KMS-11 (cell line): ENCODE measurements around the gene ZMYND8.

ENCODE experiments used
- H2AFZ ChIP-seq: fragments of 200-600 bp; sonication (generic); 2 replicates; pipeline ENCODE4 v1.6.1; 2016; ENCODE audit warnings: antibody characterized with exemption, mixed run types, low read depth
- H3K27ac ChIP-seq: fragments of 200-600 bp; sonication (generic); 2 replicates; pipeline ENCODE4 v1.6.1; 2016; ENCODE audit warnings: mild to moderate bottlenecking, mixed run types
- H3K27me3 ChIP-seq: fragments of 200-600 bp; sonication (generic); 2 replicates; pipeline ENCODE4 v1.6.1; 2017; ENCODE audit warnings: mild to moderate bottlenecking, low read depth, mixed run types, moderate library complexity; ENCODE audit not compliant: insufficient read depth
- H3K36me3 ChIP-seq: fragments of 200-600 bp; sonication (generic); 2 replicates; pipeline ENCODE4 v1.6.1; 2017; ENCODE audit warnings: mild to moderate bottlenecking, mixed run types; ENCODE audit not compliant: insufficient read depth
- H3K4me1 ChIP-seq: fragments of 200-600 bp; sonication (generic); 2 replicates; pipeline ENCODE4 v1.6.1; 2016; ENCODE audit warnings: mild to moderate bottlenecking, low read depth, mixed run types; ENCODE audit not compliant: poor library complexity, severe bottlenecking
- H3K4me2 ChIP-seq: fragments of 200-600 bp; sonication (generic); 2 replicates; pipeline ENCODE4 v1.7.0; 2016; ENCODE audit warnings: mild to moderate bottlenecking, mixed run types
- H3K4me3 ChIP-seq: fragments of 200-600 bp; sonication (generic); IDR thresholded peaks from 2 replicates; pipeline ENCODE4 v1.6.1; 2017; ENCODE audit warnings: low read depth, low read length, mixed read lengths; ENCODE audit not compliant: insufficient read depth
- H3K79me2 ChIP-seq: fragments of 200-600 bp; sonication (generic); 2 replicates; pipeline ENCODE4 v1.6.1; 2016; ENCODE audit warnings: low read depth, mixed run types; ENCODE audit not compliant: insufficient read depth
- H3K9ac ChIP-seq: fragments of 200-600 bp; sonication (generic); 2 replicates; pipeline ENCODE4 v1.6.1; 2016; ENCODE audit warnings: mild to moderate bottlenecking, mixed run types
- H4K20me1 ChIP-seq: fragments of 200-600 bp; sonication (generic); 2 replicates; pipeline ENCODE4 v1.6.1; 2016; ENCODE audit warnings: mild to moderate bottlenecking, mixed run types; ENCODE audit not compliant: insufficient read depth
- TF ChIP-seq, protein P1 (sequence below): fragments of 200-600 bp; sonication (generic); conservative IDR thresholded peaks from 2 replicates; pipeline ENCODE4 v1.6.1; 2017; ENCODE audit warnings: low read depth, mild to moderate bottlenecking, antibody characterized with exemption, low read length, moderate library complexity, mixed read lengths

The ZMYND8 gene

GRCh38 chr20:47356526-47357295 lies at the start of gene ZMYND8:
TSS of gene ZMYND8 (minus strand) at chr20:47356699. CDS start at chr20:47356670, 29 bp downstream.
- Histone ChIP-seq H3K4me3 (no peak within 1 kb of the TSS), H3K4me2 (peak within 1 kb of the TSS; percentile 75), H3K36me3 (no peaks in the 10 kb centered on the region), H3K9ac (peak within 1 kb of the TSS; percentile 78), H3K4me1 (peaks cover 54% of the 10 kb centered on the region), H2AFZ (peak within 1 kb of the TSS; percentile 76), H3K27me3 (no peaks in the 10 kb centered on the region), H3K27ac (peak within 1 kb of the TSS; percentile 83), H3K79me2 (peaks cover 34% of the 10 kb centered on the region), H4K20me1 (no peaks in the 10 kb centered on the region)
- TF ChIP-seq, protein P1, sequence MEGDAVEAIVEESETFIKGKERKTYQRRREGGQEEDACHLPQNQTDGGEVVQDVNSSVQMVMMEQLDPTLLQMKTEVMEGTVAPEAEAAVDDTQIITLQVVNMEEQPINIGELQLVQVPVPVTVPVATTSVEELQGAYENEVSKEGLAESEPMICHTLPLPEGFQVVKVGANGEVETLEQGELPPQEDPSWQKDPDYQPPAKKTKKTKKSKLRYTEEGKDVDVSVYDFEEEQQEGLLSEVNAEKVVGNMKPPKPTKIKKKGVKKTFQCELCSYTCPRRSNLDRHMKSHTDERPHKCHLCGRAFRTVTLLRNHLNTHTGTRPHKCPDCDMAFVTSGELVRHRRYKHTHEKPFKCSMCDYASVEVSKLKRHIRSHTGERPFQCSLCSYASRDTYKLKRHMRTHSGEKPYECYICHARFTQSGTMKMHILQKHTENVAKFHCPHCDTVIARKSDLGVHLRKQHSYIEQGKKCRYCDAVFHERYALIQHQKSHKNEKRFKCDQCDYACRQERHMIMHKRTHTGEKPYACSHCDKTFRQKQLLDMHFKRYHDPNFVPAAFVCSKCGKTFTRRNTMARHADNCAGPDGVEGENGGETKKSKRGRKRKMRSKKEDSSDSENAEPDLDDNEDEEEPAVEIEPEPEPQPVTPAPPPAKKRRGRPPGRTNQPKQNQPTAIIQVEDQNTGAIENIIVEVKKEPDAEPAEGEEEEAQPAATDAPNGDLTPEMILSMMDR = no peak

DNA sequence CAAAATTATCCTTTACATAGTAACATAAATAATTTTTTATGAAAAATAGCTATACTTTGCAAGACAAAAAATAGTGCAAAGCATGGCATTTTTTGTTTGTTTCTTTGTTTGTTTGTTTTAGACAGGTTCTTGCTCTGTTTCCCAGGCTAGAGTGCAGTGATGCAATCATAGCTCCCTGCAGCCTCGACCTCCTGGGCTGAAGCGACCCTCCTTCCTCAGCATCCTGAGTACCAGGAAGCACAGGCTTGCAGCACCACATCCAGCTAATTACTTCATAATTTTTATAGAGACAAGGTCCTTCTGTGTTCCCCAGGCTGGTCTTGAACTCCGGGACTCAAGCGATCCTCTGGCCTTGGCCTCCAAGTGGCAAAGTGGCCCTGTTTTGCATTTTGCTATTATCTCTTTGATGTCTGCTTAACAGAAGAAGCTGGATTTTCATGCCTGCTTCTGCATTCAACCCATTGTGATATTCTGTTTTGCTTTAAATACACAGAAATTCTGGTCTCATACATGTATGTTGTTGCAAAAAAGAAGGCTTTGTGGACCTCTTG lies 49.4 kb upstream of the ZMYND8 start:
- no peak overlapping the region for H3K9ac ChIP-seq
- H3K36me3 ChIP-seq = no peaks in the 10 kb centered on the region
- no peak overlapping the region for H3K4me2 ChIP-seq
- no peak overlapping the region for H3K27ac ChIP-seq
- TF ChIP-seq, protein P1 = no peak
- H3K4me3 ChIP-seq = no peak overlapping the region
- no peaks in the 10 kb centered on the region for H4K20me1 ChIP-seq
- no peak overlapping the region for H2AFZ ChIP-seq
- peaks cover 11% of the 10 kb centered on the region for H3K4me1 ChIP-seq
- no peaks in the 10 kb centered on the region for H3K27me3 ChIP-seq
- H3K79me2 ChIP-seq = no peaks in the 10 kb centered on the region

DNA sequence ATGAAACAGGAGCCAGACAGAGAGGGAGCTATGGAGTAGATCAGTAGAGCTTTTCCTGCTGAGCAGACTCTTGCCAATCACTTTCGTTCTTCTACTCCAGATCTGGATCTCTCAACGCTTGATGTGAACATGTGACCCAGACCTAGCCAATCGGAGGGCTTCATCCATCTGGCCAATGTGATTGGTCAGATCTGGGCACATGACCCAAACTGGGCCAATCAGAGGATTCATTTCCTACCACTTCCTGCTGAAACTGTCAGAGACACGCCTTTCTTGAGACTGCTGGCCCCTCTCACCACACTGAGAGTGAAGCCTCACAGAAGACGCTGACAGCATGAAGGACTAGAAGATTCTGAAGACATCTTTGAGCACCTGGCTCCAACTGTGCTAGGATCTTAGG lies 44.2 kb upstream of the ZMYND8 start:
- no peaks in the 10 kb centered on the region for H4K20me1 ChIP-seq
- H3K27ac ChIP-seq = no peak overlapping the region
- H3K4me3 ChIP-seq = no peak overlapping the region
- H3K27me3 ChIP-seq = no peaks in the 10 kb centered on the region
- TF ChIP-seq, protein P1 = no peak
- H3K4me2 ChIP-seq = no peak overlapping the region
- H3K9ac ChIP-seq = no peak overlapping the region
- H3K36me3 ChIP-seq = no peaks in the 10 kb centered on the region
- H3K79me2 ChIP-seq = no peaks in the 10 kb centered on the region
- no peaks in the 10 kb centered on the region for H3K4me1 ChIP-seq
- H2AFZ ChIP-seq = no peak overlapping the region

- no peaks in the 10 kb centered on the region for H3K79me2 ChIP-seq
- no peaks in the 10 kb centered on the region for H3K27me3 ChIP-seq
- H3K4me1 ChIP-seq = no peaks in the 10 kb centered on the region
- TF ChIP-seq, protein P1 = no peak
- H4K20me1 ChIP-seq = no peaks in the 10 kb centered on the region
- no peaks in the 10 kb centered on the region for H3K36me3 ChIP-seq
- no peak overlapping the region for H3K9ac ChIP-seq
- H2AFZ ChIP-seq = no peak overlapping the region
- H3K27ac ChIP-seq = no peak overlapping the region
- H3K4me3 ChIP-seq = no peak overlapping the region
- no peak overlapping the region for H3K4me2 ChIP-seq
These were observed 41.3 kb upstream of the ZMYND8 start for GRCh38 chr20:47397652-47398301.
